Uterus (tissue), 4 donors: ENCODE results near the gene ZBTB18. TPM values are rescaled to one million over a fixed set of nuclear protein-coding genes. Genes with fewer than 3 reads are reported as not detected.
"Not testable (repeated sequence)": the region's sequence is repeated elsewhere in the genome, so short reads cannot be mapped to it uniquely, and the experiment has no call there.

ENCODE experiments used
- DNase-seq, 2 donors: peaks; one replicate each; pipeline ENCODE4 v3.0.0-alpha.2; 2019 to 2020
- H3K27ac ChIP-seq, 2 donors: fragments of 200-600 bp; sonication (generic); 1 replicate in 1 of 2; 2 replicates in 1 of 2; pipeline ENCODE4 v1.5.1; 2016 to 2018
- H3K27me3 ChIP-seq, 2 donors: fragments of 200-600 bp; sonication (generic); one replicate each; pipeline ENCODE4 v1.5.1; 2018 to 2019; ENCODE audit warnings: control low read depth in 1 of 2
- H3K36me3 ChIP-seq, 2 donors: fragments of 200-600 bp; sonication (generic); one replicate each; pipeline ENCODE4 v1.5.1; 2019; ENCODE audit warnings: control low read depth in 1 of 2
- H3K4me1 ChIP-seq, 2 donors: fragments of 200-600 bp; sonication (generic); one replicate each; pipeline ENCODE4 v1.5.1; 2018 to 2019; ENCODE audit warnings: control low read depth in 1 of 2
- H3K4me3 ChIP-seq, 2 donors: fragments of 200-600 bp; sonication (generic); 1 replicate in 1 of 2; 2 replicates in 1 of 2; pipeline ENCODE4 v1.5.1; 2018 to 2019; ENCODE audit warnings: mild to moderate bottlenecking in 1 of 2
- H3K9me3 ChIP-seq, 2 donors: fragments of 200-600 bp; sonication (generic); one replicate each; pipeline ENCODE4 v1.5.1; 2019; ENCODE audit warnings: control low read depth in 1 of 2
- CTCF ChIP-seq, 4 experiments: fragments of 200-600 bp in 2 of 4; fragments of 450-650 bp in 2 of 4; sonication (generic) in 2 of 4; IDR thresholded peaks; one replicate each; pipeline ENCODE4 v1.5.1; 2016 to 2019; ENCODE audit warnings: antibody characterized with exemption in 4 of 4, mild to moderate bottlenecking in 2 of 4, moderate library complexity in 1 of 4
- POLR2A ChIP-seq, 2 donors: fragments of 450-650 bp; IDR thresholded peaks; one replicate each; pipeline ENCODE4 v1.6.1; 2016; ENCODE audit warnings: antibody characterized with exemption in 2 of 2, mild to moderate bottlenecking in 1 of 2, moderate library complexity in 1 of 2
- intact Hi-C: fragments of 100-400 bp; cut with DNase I; formaldehyde crosslinking; loops from one replicate; pipeline ENCODE4 v1.15.1; 2023; ENCODE audit warnings: low total_unique reads
- total RNA-seq, 4 donors: library from RNA; depleted of rRNA in 3 of 4; stranded (reverse); fragments of >200 nt in 3 of 4; gene quantifications; one replicate each; pipeline versions ENCODE4 v1.1.0 to v1.2.4, GENCODE V29; 2014 to 2023
- donor health status: DM: yes; HTN: yes; CAD: no.

The ZBTB18 gene
- total RNA-seq, 4 donors from 2014 or later = 5.3 to 16.7 (median 12.4) TPM

- no peak for TF ChIP-seq CTCF (IDR thresholded peaks at IDR 0.05)
- TF ChIP-seq POLR2A (IDR thresholded peaks at IDR 0.05) = no peak
- H3K9me3 ChIP-seq = no peaks in the 10 kb centered on the region
- intact Hi-C loops = no loop called here
Observed at GRCh38 chr1:244013100-244013499, 38.0 kb upstream of the ZBTB18 start.

GRCh38 chr1:244014862-244015261 is 36.2 kb upstream of the ZBTB18 start:
- DNase-seq, H3K4me1 ChIP-seq, H3K9me3 ChIP-seq, H3K27me3 ChIP-seq, H3K36me3 ChIP-seq, H3K27ac ChIP-seq, intact Hi-C loops, H3K4me3 ChIP-seq: not testable (repeated sequence)

More at GRCh38 chr1:244013100-244013499, 38.0 kb upstream of the ZBTB18 start:
- H3K36me3 ChIP-seq = no peaks in the 10 kb centered on the region
- H3K4me1 ChIP-seq = no peaks in the 10 kb centered on the region
- no peak overlapping the region for H3K27ac ChIP-seq
- no peak for DNase-seq
- no peak overlapping the region for H3K4me3 ChIP-seq
- H3K27me3 ChIP-seq = no peaks in the 10 kb centered on the region

GRCh38 chr1:244019982-244020485 is 31.0 kb upstream of the ZBTB18 start:
- H3K27ac ChIP-seq = no peak overlapping the region
- no peaks in the 10 kb centered on the region for H3K9me3 ChIP-seq
- H3K27me3 ChIP-seq = no peaks in the 10 kb centered on the region
- intact Hi-C loops = no loop called here
- no peaks in the 10 kb centered on the region for H3K36me3 ChIP-seq
- H3K4me1 ChIP-seq = no peaks in the 10 kb centered on the region
- H3K4me3 ChIP-seq = no peak overlapping the region
- no peak for DNase-seq
- TF ChIP-seq POLR2A (IDR thresholded peaks at IDR 0.05) (no peak), CTCF (IDR thresholded peaks at IDR 0.05) (no peak)

- no peaks in the 10 kb centered on the region for H3K4me1 ChIP-seq
- no peaks in the 10 kb centered on the region for H3K27me3 ChIP-seq
- H3K4me3 ChIP-seq = no peak overlapping the region
- H3K9me3 ChIP-seq = no peaks in the 10 kb centered on the region
- DNase-seq = no peak
- no peak overlapping the region for H3K27ac ChIP-seq
- H3K36me3 ChIP-seq = no peaks in the 10 kb centered on the region
- TF ChIP-seq CTCF (IDR thresholded peaks at IDR 0.05) (no peak), POLR2A (IDR thresholded peaks at IDR 0.05) (no peak)
- intact Hi-C loops = no loop called here
Observed at GRCh38 chr1:244021427-244021826, 29.7 kb upstream of the ZBTB18 start.

- no peak for TF ChIP-seq CTCF (IDR thresholded peaks at IDR 0.05)
- TF ChIP-seq POLR2A (IDR thresholded peaks at IDR 0.05) = no peak
- Histone ChIP-seq H3K27me3 (no peaks in the 10 kb centered on the region), H3K36me3 (no peaks in the 10 kb centered on the region), H3K9me3 (no peaks in the 10 kb centered on the region), H3K4me3 (no peak overlapping the region), H3K27ac (no peak overlapping the region), H3K4me1 (no peaks in the 10 kb centered on the region)
- no peak for DNase-seq
- intact Hi-C loops = no loop called here
Observed at GRCh38 chr1:244022311-244022710, 28.8 kb upstream of the ZBTB18 start.

- Histone ChIP-seq H3K9me3 (no peaks in the 10 kb centered on the region), H3K4me3 (no peak overlapping the region), H3K36me3 (no peaks in the 10 kb centered on the region), H3K27ac (no peak overlapping the region), H3K27me3 (no peaks in the 10 kb centered on the region), H3K4me1 (no peaks in the 10 kb centered on the region)
- TF ChIP-seq POLR2A (IDR thresholded peaks at IDR 0.05) = no peak
- no peak for TF ChIP-seq CTCF (IDR thresholded peaks at IDR 0.05)
- intact Hi-C loops = no loop called here
- no peak for DNase-seq
Observed at GRCh38 chr1:244022864-244023440, 28.1 kb upstream of the ZBTB18 start.
